HEK293T (cell line): ENCODE data around the gene CHRNG.

Experiments
- ARNT ChIP-seq: fragments of 450-650 bp; IDR thresholded peaks from 2 replicates; pipeline ENCODE4 v1.6.1; 2017; ENCODE audit warnings: mild to moderate bottlenecking
- CTBP1 ChIP-seq: fragments of 450-650 bp; IDR thresholded peaks from 2 replicates; pipeline ENCODE4 v1.6.1; 2016; ENCODE audit warnings: borderline replicate concordance
- ELF4 ChIP-seq: fragments of 450-650 bp; IDR thresholded peaks from 2 replicates; pipeline ENCODE4 v1.6.1; 2017; ENCODE audit warnings: antibody characterized with exemption
- FOXK2 ChIP-seq: fragments of 450-650 bp; IDR thresholded peaks from 2 replicates; pipeline ENCODE4 v1.6.1; 2016; ENCODE audit warnings: mild to moderate bottlenecking
- FOXM1 ChIP-seq: fragments of 450-650 bp; IDR thresholded peaks from 2 replicates; pipeline ENCODE4 v1.6.1; 2017; ENCODE audit warnings: mild to moderate bottlenecking, borderline replicate concordance
- LEF1 ChIP-seq: fragments of 450-650 bp; IDR thresholded peaks from 2 replicates; pipeline ENCODE4 v1.6.1; 2017; ENCODE audit warnings: mild to moderate bottlenecking, borderline replicate concordance
- PKNOX1 ChIP-seq: fragments of 450-650 bp; IDR thresholded peaks from 2 replicates; pipeline ENCODE4 v1.6.1; 2016
- SP1 ChIP-seq: fragments of 450-650 bp; IDR thresholded peaks from 2 replicates; pipeline ENCODE4 v1.6.1; 2017
- SUZ12 ChIP-seq: fragments of 450-650 bp; IDR thresholded peaks from 2 replicates; pipeline ENCODE4 v1.6.1; 2016; ENCODE audit warnings: mild to moderate bottlenecking
- ZNF384 ChIP-seq: fragments of 450-650 bp; IDR thresholded peaks from 2 replicates; pipeline ENCODE4 v1.6.1; 2016

- no peak for TF ChIP-seq SP1
- no peak for TF ChIP-seq FOXM1
- no peak for TF ChIP-seq CTBP1
- no peak for TF ChIP-seq SUZ12
- no peak for TF ChIP-seq ZNF384
- no peak for TF ChIP-seq ELF4
- no peak for TF ChIP-seq ARNT
- no peak for TF ChIP-seq LEF1
- TF ChIP-seq PKNOX1 = no peak
- TF ChIP-seq FOXK2 = no peak
These were observed 16.1 kb upstream of the CHRNG start for GRCh38 chr2:232523402-232523681.
